DOHH2 (cell line): Measurements from ENCODE around the gene PRPH.
"Not testable (repeated sequence)": the region's sequence is repeated elsewhere in the genome, so short reads cannot be mapped to it uniquely, and the experiment has no call there.

Experiments used
- H3F3A ChIP-seq: fragments of 200-600 bp; sonication (generic), shearing (Covaris generic); 2 replicates; pipeline ENCODE4 v1.6.0; 2016; ENCODE audit warnings: antibody characterized with exemption, mild to moderate bottlenecking; ENCODE audit not compliant: control insufficient read depth, insufficient read depth
- H3K27ac ChIP-seq: fragments of 200-600 bp; sonication (generic); 2 replicates; pipeline ENCODE4 v1.5.1; 2014; ENCODE audit warnings: low read depth, mild to moderate bottlenecking, low read length, moderate library complexity
- H3K27me3 ChIP-seq: fragments of 200-600 bp; sonication (generic); 2 replicates; pipeline ENCODE4 v1.6.1; 2014; ENCODE audit warnings: mild to moderate bottlenecking, low read length, mixed read lengths; ENCODE audit not compliant: control insufficient read depth
- H3K36me3 ChIP-seq: fragments of 200-600 bp; sonication (generic); 2 replicates; pipeline ENCODE4 v1.6.1; 2014; ENCODE audit warnings: mild to moderate bottlenecking, low read length, moderate library complexity, mixed read lengths; ENCODE audit not compliant: control insufficient read depth
- H3K4me1 ChIP-seq: fragments of 200-600 bp; sonication (generic); 2 replicates; pipeline ENCODE4 v1.6.1; 2014; ENCODE audit warnings: mild to moderate bottlenecking, low read length, mixed read lengths; ENCODE audit not compliant: control insufficient read depth
- H3K4me2 ChIP-seq: fragments of 200-600 bp; sonication (generic); 2 replicates; pipeline ENCODE4 v1.6.0; 2014; ENCODE audit warnings: mild to moderate bottlenecking, low read length, moderate library complexity
- H3K4me3 ChIP-seq: fragments of 200-600 bp; sonication (generic); 2 replicates; pipeline ENCODE4 v1.5.1; 2014; ENCODE audit warnings: mild to moderate bottlenecking, low read length, mixed read lengths
- H3K79me2 ChIP-seq: fragments of 200-600 bp; sonication (generic); 2 replicates; pipeline ENCODE4 v1.6.1; 2014; ENCODE audit warnings: mild to moderate bottlenecking, low read length, mixed read lengths; ENCODE audit not compliant: control insufficient read depth
- H3K9me2 ChIP-seq: fragments of 200-600 bp; sonication (generic); replicated peaks from 2 replicates; pipeline ENCODE4 v1.6.1; 2014; ENCODE audit warnings: mild to moderate bottlenecking, low read length, mixed read lengths; ENCODE audit not compliant: control insufficient read depth
- H3K9me3 ChIP-seq: fragments of 200-600 bp; sonication (generic); 2 replicates; pipeline ENCODE4 v1.6.1; 2014; ENCODE audit warnings: antibody characterized with exemption, low read length, mixed read lengths; ENCODE audit not compliant: control insufficient read depth, insufficient read depth
- H4K20me1 ChIP-seq: fragments of 200-600 bp; sonication (generic); 2 replicates; pipeline ENCODE4 v1.6.0; 2014; ENCODE audit warnings: low read depth, mild to moderate bottlenecking, antibody characterized with exemption, low read length, moderate library complexity; ENCODE audit not compliant: control insufficient read depth, insufficient read depth
- EZH2phosphoT487 ChIP-seq: fragments of 200-600 bp; sonication (generic); IDR thresholded peaks from 2 replicates; pipeline ENCODE4 v1.6.1; 2017; ENCODE audit warnings: borderline replicate concordance, mild to moderate bottlenecking, antibody characterized with exemption, low read length, moderate library complexity, mixed read lengths
- TF ChIP-seq, protein P1 (sequence below): fragments of 200-600 bp; sonication (generic); IDR thresholded peaks from one replicate; pipeline ENCODE4 v1.5.1; 2014; ENCODE audit warnings: antibody characterized with exemption, mild to moderate bottlenecking, low read depth, low read length; ENCODE audit not compliant: poor library complexity, severe bottlenecking

Gene PRPH

DNA sequence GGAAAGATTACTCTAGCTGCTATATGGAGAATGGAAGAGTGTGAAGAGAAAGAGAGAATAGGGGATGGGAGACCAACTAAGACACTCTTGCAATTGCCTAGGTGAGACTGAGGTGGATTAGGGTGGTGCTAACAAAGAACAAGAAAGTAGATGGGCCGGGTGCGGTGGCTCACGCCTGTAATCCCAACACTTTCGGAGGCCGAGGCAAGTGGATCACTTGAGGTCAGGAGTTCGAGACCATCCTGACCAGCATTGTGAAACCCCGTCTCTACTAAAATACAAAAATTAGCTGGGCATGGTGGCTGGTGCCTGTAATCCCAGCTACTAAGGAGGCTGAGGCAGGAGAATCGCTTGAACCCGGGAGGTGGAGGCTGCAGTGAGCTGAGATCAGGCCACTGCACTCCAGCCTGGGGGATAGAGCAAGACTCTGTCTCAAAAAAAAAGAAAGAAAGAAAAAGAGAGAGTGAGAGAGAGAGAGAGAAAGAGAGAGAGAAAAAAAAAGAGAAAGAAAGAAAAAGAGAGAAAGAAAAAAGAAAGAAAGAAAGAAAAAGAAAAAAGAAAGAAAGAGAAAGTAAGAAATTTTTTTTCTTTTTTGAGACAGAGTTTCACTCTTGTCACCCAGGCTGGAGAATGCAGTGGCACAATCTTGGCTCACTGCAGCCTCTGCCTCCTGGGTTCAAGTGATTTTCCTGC, 25.6 kb downstream of the PRPH start:
- Histone ChIP-seq H3K4me1 (peaks cover 20% of the 10 kb centered on the region), H3K36me3 (peaks cover 22% of the 10 kb centered on the region), H3K79me2 (peaks cover 20% of the 10 kb centered on the region)
- H3K4me3 ChIP-seq, H3K4me2 ChIP-seq, H4K20me1 ChIP-seq, H3K27ac ChIP-seq, H3F3A ChIP-seq, H3K9me3 ChIP-seq, H3K9me2 ChIP-seq, H3K27me3 ChIP-seq: not testable (repeated sequence)

DNA sequence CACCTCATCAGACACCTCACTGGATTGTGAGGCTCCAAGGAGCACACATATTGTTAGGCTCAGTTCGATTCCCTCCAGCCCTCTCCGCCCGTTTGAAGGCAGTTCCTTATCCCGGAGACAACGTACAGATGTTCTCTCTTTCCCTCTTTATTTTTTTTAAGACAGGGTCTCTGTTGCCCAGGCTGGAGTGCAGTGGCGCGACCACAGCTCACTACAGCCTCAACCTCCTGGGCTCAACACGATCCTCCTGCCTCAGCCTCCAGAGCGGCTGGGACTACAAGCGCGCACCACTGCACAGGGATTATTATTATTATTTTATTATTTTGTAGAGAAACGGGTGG, 27.4 kb downstream of the PRPH start:
- Histone ChIP-seq H3K4me2 (peak overlapping the region; percentile 78), H3K9me3 (no peaks in the 10 kb centered on the region), H4K20me1 (no peaks in the 10 kb centered on the region), H3K9me2 (no peaks in the 10 kb centered on the region), H3K27ac (peak overlapping the region; percentile 19; the same call in 1 of the 2 replicates), H3K4me3 (peak overlapping the region; percentile 87), H3F3A (no peaks in the 10 kb centered on the region), H3K36me3 (peaks cover 40% of the 10 kb centered on the region), H3K27me3 (no peaks in the 10 kb centered on the region), H3K79me2 (peaks cover 23% of the 10 kb centered on the region), H3K4me1 (peaks cover 20% of the 10 kb centered on the region)
- TF ChIP-seq, protein P1, sequence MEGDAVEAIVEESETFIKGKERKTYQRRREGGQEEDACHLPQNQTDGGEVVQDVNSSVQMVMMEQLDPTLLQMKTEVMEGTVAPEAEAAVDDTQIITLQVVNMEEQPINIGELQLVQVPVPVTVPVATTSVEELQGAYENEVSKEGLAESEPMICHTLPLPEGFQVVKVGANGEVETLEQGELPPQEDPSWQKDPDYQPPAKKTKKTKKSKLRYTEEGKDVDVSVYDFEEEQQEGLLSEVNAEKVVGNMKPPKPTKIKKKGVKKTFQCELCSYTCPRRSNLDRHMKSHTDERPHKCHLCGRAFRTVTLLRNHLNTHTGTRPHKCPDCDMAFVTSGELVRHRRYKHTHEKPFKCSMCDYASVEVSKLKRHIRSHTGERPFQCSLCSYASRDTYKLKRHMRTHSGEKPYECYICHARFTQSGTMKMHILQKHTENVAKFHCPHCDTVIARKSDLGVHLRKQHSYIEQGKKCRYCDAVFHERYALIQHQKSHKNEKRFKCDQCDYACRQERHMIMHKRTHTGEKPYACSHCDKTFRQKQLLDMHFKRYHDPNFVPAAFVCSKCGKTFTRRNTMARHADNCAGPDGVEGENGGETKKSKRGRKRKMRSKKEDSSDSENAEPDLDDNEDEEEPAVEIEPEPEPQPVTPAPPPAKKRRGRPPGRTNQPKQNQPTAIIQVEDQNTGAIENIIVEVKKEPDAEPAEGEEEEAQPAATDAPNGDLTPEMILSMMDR = no peak
- TF ChIP-seq EZH2phosphoT487 = no peak

DNA sequence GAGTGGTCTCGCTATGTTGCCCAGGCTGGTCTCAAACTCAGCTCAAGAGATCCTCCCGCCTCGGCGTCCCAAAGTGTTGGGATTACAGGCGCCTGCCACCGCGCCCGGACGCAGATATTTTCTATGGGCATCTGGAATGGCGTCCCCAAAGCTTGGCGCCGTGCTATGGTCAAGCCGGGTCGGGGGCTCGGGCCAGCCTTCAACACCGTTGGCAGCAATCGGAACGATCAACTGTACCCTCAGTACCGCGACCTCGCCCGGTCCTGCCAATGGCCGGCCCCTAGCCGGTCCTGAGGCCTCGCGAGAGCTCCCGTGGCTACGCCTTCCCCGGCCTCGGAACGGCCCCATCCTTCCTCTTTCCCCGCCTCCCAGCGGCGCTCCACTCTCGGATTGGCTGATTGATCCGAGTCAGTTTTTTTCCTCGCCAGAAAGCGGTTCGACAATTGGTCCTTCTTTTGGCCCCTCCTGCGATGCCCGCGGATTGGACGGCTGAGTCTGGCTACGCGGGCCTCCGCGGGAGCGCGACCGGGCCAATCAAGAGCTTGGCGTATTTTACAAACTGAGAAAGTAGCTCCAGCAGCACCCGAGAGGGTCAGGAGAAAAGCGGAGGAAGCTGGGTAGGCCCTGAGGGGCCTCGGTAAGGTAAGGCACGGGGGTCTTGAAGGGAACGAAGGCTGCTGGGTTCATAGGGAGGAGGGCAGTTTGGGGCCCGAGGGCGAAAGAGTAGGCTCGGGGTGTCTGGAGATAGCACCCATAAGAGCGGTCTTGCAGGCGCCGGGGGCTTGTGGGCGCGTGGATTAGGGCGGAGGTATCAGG, 28.0 kb downstream of the PRPH start, which contains the start of gene TROAP:
TSS of gene TROAP (plus strand) at position 548 of the 816 bp plus-strand sequence. CDS start 354 bp downstream, outside the sequence.
- no peaks in the 10 kb centered on the region for H3F3A ChIP-seq
- no peaks in the 10 kb centered on the region for H3K9me3 ChIP-seq
- no peak for TF ChIP-seq EZH2phosphoT487
- TF ChIP-seq, protein P1 = no peak
- H4K20me1 ChIP-seq = no peaks in the 10 kb centered on the region
- peak within 1 kb of the TSS; percentile 45 for H3K27ac ChIP-seq
- H3K4me1 ChIP-seq = peaks cover 20% of the 10 kb centered on the region
- peak within 1 kb of the TSS; percentile 78 for H3K4me2 ChIP-seq
- peak within 1 kb of the TSS; percentile 87 for H3K4me3 ChIP-seq
- H3K27me3 ChIP-seq = no peaks in the 10 kb centered on the region
- H3K79me2 ChIP-seq = peaks cover 23% of the 10 kb centered on the region
- H3K36me3 ChIP-seq = peaks cover 42% of the 10 kb centered on the region
- no peaks in the 10 kb centered on the region for H3K9me2 ChIP-seq
